BE2C (cell line): ENCODE measurements around the gene NIP7.

Source experiments
- DNase-seq: peaks from one replicate; pipeline ENCODE4 v3.0.0-alpha.2; 2020
- H3K27me3 ChIP-seq: fragments of 250-450 bp; sonication (Bioruptor Pico); 2 replicates; pipeline ENCODE4 v1.5.1; 2020; ENCODE audit warnings: mild to moderate bottlenecking
- H3K36me3 ChIP-seq: fragments of 250-450 bp; sonication (Bioruptor Pico); 2 replicates; pipeline ENCODE4 v1.5.1; 2020; ENCODE audit warnings: mild to moderate bottlenecking
- H3K4me1 ChIP-seq: fragments of 250-450 bp; sonication (Bioruptor Pico); 2 replicates; pipeline ENCODE4 v1.5.1; 2020
- H3K4me3 ChIP-seq: 2 replicates; pipeline ENCODE4 v1.5.1; 2011; ENCODE audit warnings: low read depth, low read length
- H3K9me3 ChIP-seq: fragments of 250-450 bp; sonication (Bioruptor Pico); 2 replicates; pipeline ENCODE4 v1.5.1; 2020
- CTCF ChIP-seq: IDR thresholded peaks from 2 replicates; pipeline ENCODE4 v1.5.1; 2012; ENCODE audit warnings: mild to moderate bottlenecking, low read depth, low read length

The NIP7 gene

GRCh38 chr16:69316595-69317034 is 23.0 kb upstream of the NIP7 start:
- DNase-seq = no peak
- TF ChIP-seq CTCF = no peak
- peaks cover 78% of the 10 kb centered on the region for H3K36me3 ChIP-seq
- H3K9me3 ChIP-seq = no peaks in the 10 kb centered on the region
- no peaks in the 10 kb centered on the region for H3K27me3 ChIP-seq
- H3K4me1 ChIP-seq = no peaks in the 10 kb centered on the region
- H3K4me3 ChIP-seq = no peak overlapping the region

GRCh38 chr16:69318177-69318910 is 21.2 kb upstream of the NIP7 start:
- DNase-seq = no peak
- Histone ChIP-seq H3K27me3 (no peaks in the 10 kb centered on the region), H3K9me3 (no peaks in the 10 kb centered on the region), H3K4me1 (no peaks in the 10 kb centered on the region), H3K36me3 (peaks cover 92% of the 10 kb centered on the region), H3K4me3 (no peak overlapping the region)
- TF ChIP-seq CTCF = no peak

DNA sequence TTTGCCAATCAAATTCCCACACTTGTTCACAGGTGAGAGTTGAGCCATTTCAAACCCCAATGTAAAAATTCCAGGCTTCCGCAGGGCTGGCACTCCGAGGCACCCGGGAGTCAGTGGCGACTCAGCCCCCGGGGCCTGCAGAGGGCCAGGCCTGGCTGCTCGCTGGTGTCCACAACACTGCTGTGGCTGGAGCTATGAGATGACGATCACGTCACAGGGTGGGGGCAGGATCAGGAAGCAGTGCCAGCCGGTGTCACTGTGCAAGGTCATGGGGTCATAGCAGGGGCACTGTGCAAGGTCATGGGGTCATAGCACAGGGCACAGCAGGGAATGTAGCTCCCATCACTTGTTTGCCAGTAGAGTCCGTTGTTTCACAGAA is 20.7 kb upstream of the NIP7 start:
- no peaks in the 10 kb centered on the region; the same call in 1 of the 2 replicates for H3K4me1 ChIP-seq
- H3K9me3 ChIP-seq = no peaks in the 10 kb centered on the region
- DNase-seq = no peak
- no peaks in the 10 kb centered on the region for H3K27me3 ChIP-seq
- no peak for TF ChIP-seq CTCF
- no peak overlapping the region for H3K4me3 ChIP-seq
- H3K36me3 ChIP-seq = peaks cover 92% of the 10 kb centered on the region

- TF ChIP-seq CTCF = no peak
- H3K36me3 ChIP-seq = peaks cover 93% of the 10 kb centered on the region
- H3K4me3 ChIP-seq = no peak overlapping the region
- H3K27me3 ChIP-seq = no peaks in the 10 kb centered on the region
- peaks cover 5% of the 10 kb centered on the region for H3K4me1 ChIP-seq
- DNase-seq = no peak
- H3K9me3 ChIP-seq = no peaks in the 10 kb centered on the region
Observed at GRCh38 chr16:69319381-69319780, 20.2 kb upstream of the NIP7 start.

DNA sequence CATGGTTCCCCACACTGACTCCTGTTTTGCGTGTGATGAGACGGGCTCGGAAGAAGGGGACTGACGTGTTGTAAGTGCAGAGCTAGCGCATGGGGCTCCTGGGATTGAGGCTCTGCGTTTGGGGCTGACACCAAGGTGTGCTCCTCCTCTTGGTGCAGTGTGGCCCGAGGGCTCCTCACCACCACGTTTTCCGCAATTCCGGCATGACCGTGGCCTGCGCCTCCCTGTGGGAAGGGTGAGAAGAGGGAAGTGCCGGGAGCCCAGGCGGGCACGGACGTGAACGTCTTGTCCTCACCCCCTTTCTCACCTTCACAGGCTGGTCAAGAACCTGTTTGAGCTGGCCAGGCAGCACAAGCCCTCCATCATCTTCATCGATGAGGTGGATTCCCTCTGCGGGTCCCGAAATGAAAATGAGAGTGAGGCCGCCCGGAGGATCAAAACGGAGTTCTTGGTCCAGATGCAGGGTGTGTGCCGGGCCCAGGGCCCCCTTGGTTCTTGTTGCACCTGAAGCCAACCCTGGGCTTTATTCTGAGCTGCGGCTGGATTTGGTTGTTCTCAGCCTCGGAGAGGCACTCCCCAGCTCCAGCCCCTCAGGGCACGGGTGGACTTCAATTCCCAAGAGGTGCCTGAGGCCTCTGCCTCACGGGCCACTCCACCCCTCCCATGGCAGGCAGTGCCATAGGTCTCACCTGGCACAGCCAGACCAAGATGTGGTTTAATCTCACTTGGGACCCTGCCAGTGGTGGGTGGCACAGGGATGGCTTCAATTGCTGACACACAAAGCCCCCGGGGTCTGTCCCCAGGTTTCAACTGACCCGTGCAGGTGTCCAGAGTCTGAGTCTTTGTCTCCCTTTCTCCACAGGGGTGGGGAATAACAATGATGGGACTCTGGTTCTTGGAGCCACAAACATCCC is 19.5 kb upstream of the NIP7 start:
- no peak overlapping the region for H3K4me3 ChIP-seq
- H3K9me3 ChIP-seq = no peaks in the 10 kb centered on the region
- H3K27me3 ChIP-seq = no peaks in the 10 kb centered on the region
- H3K36me3 ChIP-seq = peaks cover 93% of the 10 kb centered on the region
- H3K4me1 ChIP-seq = peaks cover 10% of the 10 kb centered on the region
- DNase-seq = no peak
- no peak for TF ChIP-seq CTCF

DNA sequence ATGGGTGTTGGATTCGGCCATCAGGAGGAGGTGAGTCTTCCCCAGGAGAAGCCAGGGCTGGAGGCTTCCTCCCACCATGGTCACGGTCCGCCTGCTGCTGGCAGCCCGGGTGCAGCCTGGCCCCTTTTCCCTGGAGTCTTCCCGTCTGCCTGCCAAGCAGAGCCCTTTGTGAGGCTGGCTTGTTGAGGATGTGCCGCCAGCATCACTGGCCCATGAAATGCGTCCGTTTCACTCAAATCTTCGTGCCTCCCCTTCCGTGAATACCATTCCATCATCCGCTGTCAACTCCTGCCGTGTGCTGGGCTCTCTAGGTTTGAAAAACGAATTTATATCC is 18.9 kb upstream of the NIP7 start:
- no peak for DNase-seq
- H3K4me3 ChIP-seq = no peak overlapping the region
- H3K36me3 ChIP-seq = peaks cover 91% of the 10 kb centered on the region
- H3K9me3 ChIP-seq = no peaks in the 10 kb centered on the region
- TF ChIP-seq CTCF = no peak
- H3K4me1 ChIP-seq = peaks cover 10% of the 10 kb centered on the region
- no peaks in the 10 kb centered on the region for H3K27me3 ChIP-seq
